GM18511 (cell line): ENCODE results near the gene METAP2.
"Not testable (repeated sequence)": the region's sequence is repeated elsewhere in the genome, so short reads cannot be mapped to it uniquely, and the experiment has no call there.

ENCODE experiments used
- ATAC-seq: cut with Tn5 transposase; IDR thresholded peaks from one replicate; pipeline ENCODE4 v1.9.1; 2021; ENCODE audit warnings: mild to moderate bottlenecking, moderate library complexity; ENCODE audit not compliant: unreplicated experiment

Gene METAP2

GRCh38 chr12:95462081-95462480 is 11.9 kb upstream of the METAP2 start:
- no peak for ATAC-seq

GRCh38 chr12:95462551-95462950 is 11.4 kb upstream of the METAP2 start:
- no peak for ATAC-seq

- no peak for ATAC-seq
These were observed 10.9 kb upstream of the METAP2 start for GRCh38 chr12:95463050-95463449.

- not testable (repeated sequence) for ATAC-seq
These were observed 10.2 kb upstream of the METAP2 start for GRCh38 chr12:95463776-95464175.

- no peak for ATAC-seq
These were observed 8.7 kb upstream of the METAP2 start for GRCh38 chr12:95465275-95465674.

GRCh38 chr12:95470300-95470699 is 3.7 kb upstream of the METAP2 start:
- no peak for ATAC-seq

GRCh38 chr12:95473231-95473883 is 595 bp upstream of the METAP2 start:
- peak; percentile 45 for ATAC-seq

GRCh38 chr12:95474660-95474958 is 657 bp downstream of the METAP2 start:
- no peak for ATAC-seq

GRCh38 chr12:95480230-95480629 is 6.3 kb downstream of the METAP2 start:
- ATAC-seq = no peak

- ATAC-seq = no peak
These were observed 7.1 kb downstream of the METAP2 start for GRCh38 chr12:95481072-95481471.

- ATAC-seq = no peak
These were observed 7.9 kb downstream of the METAP2 start for GRCh38 chr12:95481888-95482287.

GRCh38 chr12:95482564-95482963 is 8.6 kb downstream of the METAP2 start:
- not testable (repeated sequence) for ATAC-seq

- ATAC-seq = no peak
These were observed 10.6 kb downstream of the METAP2 start for GRCh38 chr12:95484524-95484923.

GRCh38 chr12:95487024-95487423 is 13.1 kb downstream of the METAP2 start:
- ATAC-seq = no peak

- ATAC-seq = no peak
These were observed 18.5 kb downstream of the METAP2 start for GRCh38 chr12:95492462-95492861.

- ATAC-seq = no peak
These were observed 20.9 kb downstream of the METAP2 start for GRCh38 chr12:95494888-95495287.

- no peak for ATAC-seq
These were observed 21.5 kb downstream of the METAP2 start for GRCh38 chr12:95495433-95495832.

GRCh38 chr12:95497031-95497430 is 23.1 kb downstream of the METAP2 start:
- no peak for ATAC-seq

- no peak for ATAC-seq
These were observed 25.0 kb downstream of the METAP2 start for GRCh38 chr12:95498968-95499367.

- no peak for ATAC-seq
These were observed 25.8 kb downstream of the METAP2 start for GRCh38 chr12:95499772-95500171.

- ATAC-seq = no peak
These were observed 30.2 kb downstream of the METAP2 start for GRCh38 chr12:95504140-95504539.

- ATAC-seq = no peak
These were observed 31.1 kb downstream of the METAP2 start for GRCh38 chr12:95505039-95505438.

GRCh38 chr12:95506707-95507523 is 33.0 kb downstream of the METAP2 start:
- no peak for ATAC-seq
